Gastrocnemius medialis (tissue), 4 donors: ENCODE measurements around the gene HIVEP2. TPM values are rescaled to one million over a fixed set of nuclear protein-coding genes. Genes with fewer than 3 reads are reported as not detected.
A peak's percentile ranks its signal among the peaks of the same experiment; 100 is the strongest.

ENCODE experiments used
- ATAC-seq, 2 donors: fragments of 150-250 bp; one replicate each; pipeline ENCODE4 v1.9.1; 2016
- DNase-seq, 2 donors: peaks; one replicate each; pipeline ENCODE4 v3.0.0-alpha.2; 2019
- H3K27ac ChIP-seq, 4 donors: fragments of 200-600 bp; sonication (generic); 1 replicate in 1 of 4; 2 replicates in 3 of 4; pipeline ENCODE4 v1.5.1; 2016 to 2018; ENCODE audit warnings: mild to moderate bottlenecking in 2 of 4, moderate library complexity in 1 of 4
- H3K27me3 ChIP-seq, 3 donors: fragments of 200-600 bp; sonication (generic) in 2 of 3; 1 replicate in 1 of 3; 2 replicates in 2 of 3; pipeline versions ENCODE4 v1.5.1 to v1.6.0; 2016 to 2019; ENCODE audit warnings: mild to moderate bottlenecking in 1 of 3, moderate library complexity in 1 of 3
- H3K36me3 ChIP-seq, 2 donors: fragments of 200-600 bp; sonication (generic) in 1 of 2; one replicate each; pipeline ENCODE4 v1.5.1; 2017 to 2018
- H3K4me1 ChIP-seq, 2 donors: fragments of 200-600 bp; sonication (generic) in 1 of 2; one replicate each; pipeline ENCODE4 v1.5.1; 2016 to 2017; ENCODE audit warnings: mild to moderate bottlenecking in 2 of 2
- H3K4me3 ChIP-seq, 4 donors: fragments of 200-600 bp; sonication (generic) in 3 of 4; 1 replicate in 1 of 4; 2 replicates in 3 of 4; pipeline ENCODE4 v1.5.1; 2016 to 2019; ENCODE audit warnings: mild to moderate bottlenecking in 2 of 4
- H3K9me3 ChIP-seq, 3 donors: fragments of 200-600 bp; sonication (generic) in 2 of 3; 1 replicate in 1 of 3; 2 replicates in 2 of 3; pipeline ENCODE4 v1.5.1; 2016 to 2019
- CTCF ChIP-seq, 5 experiments: fragments of 450-650 bp in 3 of 5; fragments of 200-600 bp in 2 of 5; sonication (generic) in 2 of 5; IDR thresholded peaks in 4 of 5; conservative IDR thresholded peaks in 1 of 5; 1 replicate in 4 of 5; 2 replicates in 1 of 5; pipeline ENCODE4 v1.5.1; 2016 to 2019; ENCODE audit warnings: antibody characterized with exemption in 5 of 5, mild to moderate bottlenecking in 3 of 5, moderate library complexity in 3 of 5
- POLR2A ChIP-seq, 2 donors: fragments of 450-650 bp; IDR thresholded peaks; one replicate each; pipeline ENCODE4 v1.6.1; 2017; ENCODE audit warnings: antibody characterized with exemption in 2 of 2, mild to moderate bottlenecking in 2 of 2, moderate library complexity in 2 of 2
- in situ Hi-C, 4 donors: fragments of 200-750 bp; cut with MboI; loops; one replicate each; pipeline versions ENCODE4 v1.15.0 to v1.8.0; 2017; ENCODE audit warnings: low sequenced_read_pairs in 4 of 4
- intact Hi-C: fragments of 100-400 bp; cut with DNase I; formaldehyde crosslinking; loops from one replicate; pipeline ENCODE4 v1.15.1; 2023; ENCODE audit warnings: low total_unique reads
- total RNA-seq, 4 donors: library from RNA; depleted of rRNA; stranded (reverse); fragments of >200 nt; gene quantifications; one replicate each; pipeline versions ENCODE4 v1.1.0 to v1.2.3, GENCODE V29; 2016

The HIVEP2 gene
- total RNA-seq, 4 donors from 2014 or later: 15.9 to 29.4 (median 25.3) TPM

DNA sequence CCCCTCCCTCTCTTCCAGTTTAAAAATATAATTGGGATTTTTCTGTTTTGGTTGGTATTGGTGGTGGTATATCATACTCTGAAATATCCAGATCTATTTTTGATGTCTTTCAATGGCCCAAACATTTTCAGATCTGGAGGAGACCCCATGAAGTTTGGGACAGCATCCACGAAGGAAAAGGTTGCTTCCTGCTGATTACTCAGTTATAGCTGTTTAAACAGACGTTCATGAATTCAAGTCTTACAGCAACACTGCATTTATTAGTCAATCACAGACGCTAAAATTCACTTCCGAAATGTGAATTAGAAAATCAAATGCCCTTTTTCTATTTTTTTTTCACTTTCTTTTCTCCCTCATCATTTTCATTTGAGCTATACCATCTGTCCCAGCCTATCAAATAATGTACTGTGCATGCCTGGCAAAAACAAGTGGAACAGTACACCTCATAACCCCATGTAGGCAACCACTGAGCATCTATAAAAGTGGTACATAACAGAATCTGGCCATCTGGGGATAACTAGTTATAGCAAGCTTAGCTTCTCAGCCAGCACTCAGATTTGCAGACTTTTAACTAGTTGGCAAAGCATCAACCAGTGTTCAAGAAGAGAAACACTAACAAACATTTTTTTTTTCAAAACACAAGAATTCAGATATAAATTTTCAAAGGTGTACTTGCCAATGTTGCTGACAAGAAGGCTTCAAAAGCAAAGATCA, 124.5 kb downstream of the HIVEP2 start:
- intact Hi-C loops (loop anchor here (5.0 kb wide), 1 partner anchor 127 kb away; the partner anchor contains the start of gene HIVEP2), in situ Hi-C loops (no loop called here)
- Histone ChIP-seq H3K27ac (peak overlapping the region; percentile 63 to 73 (median 69)), H3K36me3 (no peaks in the 10 kb centered on the region), H3K4me3 (peak overlapping the region; percentile 33 to 40 (median 35)), H3K9me3 (no peaks in the 10 kb centered on the region), H3K27me3 (no peaks in the 10 kb centered on the region), H3K4me1 (peaks cover 55 to 67% of the 10 kb centered on the region in 2 donors)
- TF ChIP-seq CTCF (IDR thresholded peaks at IDR 0.05 in 4 of 5, conservative IDR thresholded peaks at IDR 0.05 in 1 of 5) (no peak), POLR2A (IDR thresholded peaks at IDR 0.05) (no peak)
- DNase-seq (no peak), ATAC-seq (no peak)

DNA sequence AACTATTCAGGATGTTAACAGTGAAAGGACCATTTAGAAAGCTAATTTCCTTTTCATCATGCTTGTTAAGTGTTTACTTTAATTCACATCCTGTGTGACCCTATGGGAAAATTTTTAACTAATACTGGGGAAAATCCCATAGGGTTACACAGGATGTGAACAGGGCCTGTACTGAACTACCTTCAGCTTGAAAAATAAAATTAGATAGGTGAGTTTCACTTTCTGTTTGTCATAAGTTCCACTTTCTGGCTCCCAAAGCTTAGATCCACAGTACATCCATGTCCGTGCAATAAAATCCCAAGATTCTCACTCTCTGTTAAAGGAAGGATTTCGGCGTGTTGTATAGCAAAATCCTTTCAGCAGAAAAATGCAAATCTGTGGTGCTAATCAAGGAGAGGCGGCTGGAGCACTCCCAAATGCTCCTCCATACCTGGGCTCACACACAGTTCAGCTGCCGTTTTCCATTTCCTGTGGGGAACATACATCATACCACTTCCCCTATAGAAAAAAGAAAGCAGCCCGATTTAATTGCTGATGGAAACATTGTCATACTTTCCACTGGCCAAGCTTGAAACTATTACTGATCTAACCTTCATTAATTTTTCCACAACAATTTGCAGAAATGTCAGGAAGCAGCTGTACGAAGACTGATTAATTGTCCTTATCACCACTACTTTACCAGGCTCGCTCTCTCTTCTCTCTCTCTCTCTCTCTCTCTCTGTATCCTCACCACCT, 125.2 kb downstream of the HIVEP2 start:
- TF ChIP-seq CTCF (IDR thresholded peaks at IDR 0.05 in 4 of 5, conservative IDR thresholded peaks at IDR 0.05 in 1 of 5) (no peak), POLR2A (IDR thresholded peaks at IDR 0.05) (no peak)
- no peaks in the 10 kb centered on the region for H3K36me3 ChIP-seq
- H3K4me3 ChIP-seq: peak overlapping the region; percentile 33 to 40 (median 35)
- intact Hi-C loops: loop anchor here (5.0 kb wide), 1 partner anchor 128 kb away; the partner anchor contains the start of gene HIVEP2
- in situ Hi-C loops: no loop called here
- peaks cover 50 to 65% of the 10 kb centered on the region in 2 donors for H3K4me1 ChIP-seq
- peak overlapping the region; percentile 63 to 73 (median 69) for H3K27ac ChIP-seq
- ATAC-seq: peak in 1 of 2 donors; percentile 55
- no peaks in the 10 kb centered on the region for H3K9me3 ChIP-seq
- DNase-seq: no peak
- no peaks in the 10 kb centered on the region for H3K27me3 ChIP-seq

DNA sequence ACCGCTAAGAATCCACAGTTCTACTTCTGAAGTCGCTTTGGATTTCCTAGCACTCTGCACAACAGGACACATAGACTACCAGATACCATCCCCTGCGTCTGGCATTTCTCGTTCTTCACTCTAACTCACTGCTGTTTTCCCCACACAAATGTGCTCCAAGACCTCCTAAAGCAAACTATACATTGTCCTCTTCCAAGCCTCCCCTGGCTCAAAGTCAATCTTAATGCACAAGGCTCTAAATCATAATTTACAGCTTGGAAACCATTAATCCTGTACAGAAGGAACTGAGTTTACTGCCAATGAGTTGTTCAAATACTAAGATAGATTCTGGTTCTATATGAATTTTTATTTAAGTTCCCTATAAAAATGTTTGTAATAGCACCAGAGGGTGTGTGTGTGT, 128.5 kb downstream of the HIVEP2 start:
- H3K27ac ChIP-seq: no peak overlapping the region
- H3K36me3 ChIP-seq: no peaks in the 10 kb centered on the region
- intact Hi-C loops: no loop called here
- no peak for TF ChIP-seq POLR2A (IDR thresholded peaks at IDR 0.05)
- no peak for TF ChIP-seq CTCF (IDR thresholded peaks at IDR 0.05 in 4 of 5, conservative IDR thresholded peaks at IDR 0.05 in 1 of 5)
- ATAC-seq (no peak), DNase-seq (no peak)
- in situ Hi-C loops: no loop called here
- peaks cover 19 to 32% of the 10 kb centered on the region in 2 donors for H3K4me1 ChIP-seq
- H3K4me3 ChIP-seq: no peak overlapping the region
- H3K27me3 ChIP-seq: no peaks in the 10 kb centered on the region
- no peaks in the 10 kb centered on the region for H3K9me3 ChIP-seq

GRCh38 chr6:142816031-142816430, 128.9 kb downstream of the HIVEP2 start:
- Histone ChIP-seq H3K36me3 (no peaks in the 10 kb centered on the region), H3K4me3 (no peak overlapping the region), H3K9me3 (no peaks in the 10 kb centered on the region), H3K27me3 (no peaks in the 10 kb centered on the region), H3K27ac (no peak overlapping the region), H3K4me1 (peaks cover 15 to 28% of the 10 kb centered on the region in 2 donors)
- intact Hi-C loops (no loop called here), in situ Hi-C loops (no loop called here)
- ATAC-seq (no peak), DNase-seq (no peak)
- TF ChIP-seq POLR2A (IDR thresholded peaks at IDR 0.05): no peak
- no peak for TF ChIP-seq CTCF (IDR thresholded peaks at IDR 0.05 in 4 of 5, conservative IDR thresholded peaks at IDR 0.05 in 1 of 5)
